Activated T-helper 1 cell treated with anti-CD3 and anti-CD28 coated beads, Interleukin-12 subunit alpha, Interleukin-12 subunit beta, Interleukin-2, Interleukin-4 antibody, amounts not matched to agents 30 ng/mL and 10 ng/mL and 1 ng/mL, durations not matched to agents 14 hours and 24 hours and 36 hours (primary cell): ENCODE measurements around the gene GNL1. TPM values are rescaled to one million over a fixed set of nuclear protein-coding genes. Genes with fewer than 3 reads are reported as not detected.

Source experiments
- DNase-seq: peaks from one replicate; pipeline ENCODE4 v3.0.0; 2021; ENCODE audit warnings: low spot score
- H3K27ac Mint-ChIP-seq: one replicate; pipeline ENCODE4 v1.8.0; 2021; ENCODE audit warnings: mild to moderate bottlenecking, mixed read lengths
- H3K27me3 Mint-ChIP-seq: one replicate; pipeline ENCODE4 v1.8.0; 2022; ENCODE audit warnings: mild to moderate bottlenecking, moderate library complexity, mixed read lengths; ENCODE audit not compliant: insufficient read depth
- H3K36me3 Mint-ChIP-seq: one replicate; pipeline ENCODE4 v1.8.0; 2021; ENCODE audit warnings: low read depth, mixed read lengths
- H3K4me1 Mint-ChIP-seq: one replicate; pipeline ENCODE4 v1.8.0; 2021; ENCODE audit warnings: low read depth, mixed read lengths
- H3K4me3 Mint-ChIP-seq: one replicate; pipeline ENCODE4 v1.8.0; 2021; ENCODE audit warnings: mild to moderate bottlenecking, moderate library complexity, mixed read lengths
- H3K9me3 Mint-ChIP-seq: one replicate; pipeline ENCODE4 v1.8.0; 2021; ENCODE audit warnings: mixed read lengths
- intact Hi-C: fragments of 100-400 bp; cut with micrococcal nuclease; formaldehyde crosslinking; loops from one replicate; pipeline ENCODE4 v1.15.1; 2024
- total RNA-seq: library from RNA; stranded (reverse); gene quantifications from 2 replicates; pipeline ENCODE4 v1.2.3, GENCODE V29; 2022

The GNL1 gene
- total RNA-seq, 1 donor from 2014 or later = 86.3 TPM

DNA sequence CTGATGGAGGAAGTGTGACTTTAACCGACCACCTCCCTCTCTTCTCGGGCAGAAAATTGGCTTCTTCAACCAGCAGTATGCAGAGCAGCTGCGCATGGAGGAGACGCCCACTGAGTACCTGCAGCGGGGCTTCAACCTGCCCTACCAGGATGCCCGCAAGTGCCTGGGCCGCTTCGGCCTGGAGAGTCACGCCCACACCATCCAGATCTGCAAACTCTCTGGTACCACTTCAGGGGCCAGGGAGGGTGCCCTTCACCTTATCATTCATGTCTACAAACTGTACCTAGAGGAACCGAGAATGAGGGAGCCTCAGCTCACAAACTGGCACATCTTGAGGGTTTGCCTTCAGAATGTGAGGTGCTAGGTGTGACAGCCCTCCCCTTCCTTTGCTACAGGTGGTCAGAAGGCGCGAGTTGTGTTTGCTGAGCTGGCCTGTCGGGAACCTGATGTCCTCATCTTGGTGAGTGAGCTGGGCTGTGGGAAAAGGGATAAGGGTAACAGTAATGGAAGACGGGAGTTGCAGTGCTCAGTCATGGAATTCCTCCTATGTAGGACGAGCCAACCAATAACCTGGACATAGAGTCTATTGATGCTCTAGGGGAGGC, 33.6 kb upstream of the GNL1 start:
- Mint-ChIP-seq H3K9me3 (no peaks in the 10 kb centered on the region), H3K27me3 (no peaks in the 10 kb centered on the region), H3K36me3 (peaks cover 57% of the 10 kb centered on the region), H3K4me3 (no peak overlapping the region), H3K4me1 (peaks cover 9% of the 10 kb centered on the region), H3K27ac (no peak overlapping the region)
- intact Hi-C loops = no loop called here
- DNase-seq = no peak

DNA sequence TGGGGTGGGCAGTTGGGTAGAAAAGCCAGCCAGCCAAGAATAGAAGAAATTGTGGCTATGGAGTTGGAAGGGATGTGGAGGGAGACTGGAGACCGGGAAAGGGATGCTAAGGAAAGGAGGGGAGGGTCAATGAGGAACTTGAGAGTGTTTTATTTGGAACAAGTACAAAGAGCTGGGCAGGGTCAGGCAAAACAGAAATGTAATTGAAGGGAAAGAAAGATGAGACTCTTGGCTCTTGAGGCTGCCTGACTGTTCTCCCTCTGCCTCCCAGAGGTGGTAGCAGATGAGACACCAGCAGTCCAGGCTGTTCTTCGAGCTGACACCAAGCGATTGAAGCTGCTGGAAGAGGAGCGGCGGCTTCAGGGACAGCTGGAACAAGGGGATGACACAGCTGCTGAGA, 27.6 kb upstream of the GNL1 start:
- Mint-ChIP-seq H3K4me1 (no peaks in the 10 kb centered on the region), H3K4me3 (no peak overlapping the region), H3K9me3 (no peaks in the 10 kb centered on the region), H3K27ac (no peak overlapping the region), H3K27me3 (no peaks in the 10 kb centered on the region), H3K36me3 (peaks cover 62% of the 10 kb centered on the region)
- intact Hi-C loops = no loop called here
- DNase-seq = no peak

DNA sequence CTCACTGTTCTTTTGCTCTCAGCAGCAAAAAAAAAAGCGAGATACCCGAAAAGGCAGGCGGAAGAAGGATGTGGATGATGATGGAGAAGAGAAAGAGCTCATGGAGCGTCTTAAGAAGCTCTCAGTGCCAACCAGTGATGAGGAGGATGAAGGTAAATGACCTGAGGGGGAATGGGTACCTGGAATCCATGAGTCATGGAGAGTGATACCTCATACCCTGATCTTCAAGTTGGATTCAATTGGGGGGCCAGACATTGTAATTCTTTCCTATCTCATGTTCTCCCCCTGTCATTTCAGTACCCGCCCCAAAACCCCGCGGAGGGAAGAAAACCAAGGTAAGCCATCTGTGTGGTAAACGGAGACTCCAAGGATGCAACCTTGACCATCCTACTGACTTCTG, 21.8 kb upstream of the GNL1 start:
- DNase-seq = no peak
- intact Hi-C loops = no loop called here
- H3K36me3 Mint-ChIP-seq = peaks cover 59% of the 10 kb centered on the region
- no peak overlapping the region for H3K4me3 Mint-ChIP-seq
- no peaks in the 10 kb centered on the region for H3K27me3 Mint-ChIP-seq
- no peak overlapping the region for H3K27ac Mint-ChIP-seq
- H3K9me3 Mint-ChIP-seq = no peaks in the 10 kb centered on the region
- peaks cover 29% of the 10 kb centered on the region for H3K4me1 Mint-ChIP-seq

DNA sequence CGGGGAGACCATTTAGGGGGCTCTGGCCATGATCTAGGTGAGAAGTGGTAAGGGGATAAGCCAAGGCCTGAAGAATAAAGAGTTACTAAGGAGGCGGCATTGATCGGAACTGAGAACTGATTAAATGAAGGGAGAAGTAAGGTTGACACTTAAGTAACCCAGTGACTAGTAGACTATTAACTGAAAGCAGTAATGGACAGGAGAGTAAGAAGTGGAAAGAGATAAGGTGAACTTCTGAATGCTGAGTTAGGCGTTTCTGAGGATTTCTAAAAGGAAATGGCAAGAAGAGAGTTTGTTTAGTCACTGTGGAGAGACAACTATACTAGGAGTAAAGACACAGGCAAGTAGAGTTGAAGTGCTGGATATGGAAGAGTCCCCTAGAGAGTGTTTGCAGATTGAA, 16.8 kb upstream of the GNL1 start:
- intact Hi-C loops = no loop called here
- Mint-ChIP-seq H3K27ac (peak overlapping the region; percentile 9), H3K27me3 (no peaks in the 10 kb centered on the region), H3K36me3 (peaks cover 35% of the 10 kb centered on the region), H3K4me1 (peaks cover 69% of the 10 kb centered on the region), H3K4me3 (peak overlapping the region; percentile 98), H3K9me3 (no peaks in the 10 kb centered on the region)
- no peak for DNase-seq

DNA sequence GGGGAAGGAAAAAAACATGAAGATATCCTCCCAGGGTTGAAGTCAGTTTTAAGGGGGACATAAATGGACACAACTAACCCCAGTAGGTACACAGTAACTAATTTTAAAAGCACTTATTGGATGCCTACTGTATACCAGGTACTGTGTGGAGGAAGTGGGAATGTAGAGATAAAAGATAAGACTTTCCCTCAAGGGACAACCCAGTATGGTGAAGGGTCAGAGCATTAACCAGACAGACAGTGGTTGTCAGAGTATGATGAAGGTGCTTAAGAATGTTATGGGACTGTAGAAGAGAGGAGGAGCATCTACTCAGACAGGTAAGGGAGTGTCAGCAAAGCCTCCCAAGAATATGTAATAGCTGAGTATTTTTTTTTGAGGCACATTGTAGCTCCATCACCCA, 15.9 kb upstream of the GNL1 start:
- intact Hi-C loops = no loop called here
- no peak for DNase-seq
- peak overlapping the region; percentile 98 for H3K27ac Mint-ChIP-seq
- peak overlapping the region; percentile 98 for H3K4me3 Mint-ChIP-seq
- peaks cover 70% of the 10 kb centered on the region for H3K4me1 Mint-ChIP-seq
- H3K36me3 Mint-ChIP-seq = peaks cover 25% of the 10 kb centered on the region
- H3K27me3 Mint-ChIP-seq = no peaks in the 10 kb centered on the region
- no peaks in the 10 kb centered on the region for H3K9me3 Mint-ChIP-seq

DNA sequence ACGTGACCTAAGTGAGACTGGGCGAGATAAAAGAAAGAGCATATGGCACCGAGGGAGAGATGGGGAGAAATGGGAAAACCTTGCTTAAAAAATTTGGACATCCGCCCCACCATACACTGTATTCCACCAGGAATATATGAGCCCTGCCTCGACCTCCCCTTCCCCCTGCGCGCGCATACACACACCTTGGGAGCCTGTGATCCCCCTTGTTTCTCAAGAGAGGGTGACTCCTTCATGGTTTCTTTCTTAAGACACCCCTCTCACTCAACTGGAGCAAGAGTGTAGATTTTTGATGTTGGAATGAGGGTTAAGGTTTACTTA, 15.4 kb upstream of the GNL1 start:
- peaks cover 66% of the 10 kb centered on the region for H3K4me1 Mint-ChIP-seq
- no peak for DNase-seq
- no peaks in the 10 kb centered on the region for H3K27me3 Mint-ChIP-seq
- peak overlapping the region; percentile 98 for H3K4me3 Mint-ChIP-seq
- intact Hi-C loops = loop anchor here (1.0 to 2.0 kb wide), 8 partner anchors 14 to 587 kb away; partner anchors contain the start of genes HLA-E, MRPS18B, PPP1R10 and PPP1R18
- H3K36me3 Mint-ChIP-seq = peaks cover 21% of the 10 kb centered on the region
- no peaks in the 10 kb centered on the region for H3K9me3 Mint-ChIP-seq
- H3K27ac Mint-ChIP-seq = peak overlapping the region; percentile 98

DNA sequence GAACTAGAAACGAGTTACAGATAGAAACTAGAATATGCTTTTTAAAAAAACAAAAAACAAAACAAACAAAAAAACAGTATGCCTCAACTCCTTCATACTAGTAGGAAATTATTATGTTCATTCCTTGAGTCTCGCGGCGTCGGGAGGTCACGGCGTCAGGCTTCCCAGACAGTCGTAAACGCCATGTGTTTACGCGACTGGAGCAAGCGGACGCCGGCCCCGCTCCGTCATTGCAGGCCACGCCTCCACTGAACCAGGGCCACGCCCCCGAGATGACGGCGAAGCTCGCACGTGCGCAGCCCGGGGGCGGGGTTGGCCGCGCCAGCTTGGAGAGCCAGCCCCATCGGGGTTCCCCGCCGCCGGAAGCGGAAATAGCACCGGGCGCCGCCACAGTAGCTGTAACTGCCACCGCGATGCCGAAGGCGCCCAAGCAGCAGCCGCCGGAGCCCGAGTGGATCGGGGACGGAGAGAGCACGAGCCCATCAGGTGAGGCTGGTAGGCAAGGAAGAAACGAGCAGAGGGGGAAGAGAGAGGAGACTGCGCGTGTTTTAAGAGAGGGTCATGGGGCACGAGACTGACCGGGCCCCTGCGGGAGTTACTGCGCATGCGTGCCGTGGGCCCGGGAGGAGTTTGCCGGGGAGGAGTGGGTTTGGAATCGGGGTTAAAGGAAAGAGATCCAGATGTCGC, 14.9 kb upstream of the GNL1 start, which contains the start of gene ABCF1:
Gene ABCF1, plus strand, starts transcription at position 368 of the 687 bp plus-strand sequence. Its CDS starts 46 bp downstream, at position 414.
- H3K4me1 Mint-ChIP-seq = peaks cover 62% of the 10 kb centered on the region
- peak within 1 kb of the TSS; percentile 98 for H3K4me3 Mint-ChIP-seq
- H3K9me3 Mint-ChIP-seq = no peaks in the 10 kb centered on the region
- peak within 1 kb of the TSS; percentile 98 for H3K27ac Mint-ChIP-seq
- intact Hi-C loops = loop anchor here (1.0 to 2.0 kb wide), 8 partner anchors 14 to 587 kb away; partner anchors contain the start of genes HLA-E, MRPS18B, PPP1R10 and PPP1R18
- DNase-seq = peak; percentile 100
- H3K27me3 Mint-ChIP-seq = no peaks in the 10 kb centered on the region
- H3K36me3 Mint-ChIP-seq = peaks cover 17% of the 10 kb centered on the region

DNA sequence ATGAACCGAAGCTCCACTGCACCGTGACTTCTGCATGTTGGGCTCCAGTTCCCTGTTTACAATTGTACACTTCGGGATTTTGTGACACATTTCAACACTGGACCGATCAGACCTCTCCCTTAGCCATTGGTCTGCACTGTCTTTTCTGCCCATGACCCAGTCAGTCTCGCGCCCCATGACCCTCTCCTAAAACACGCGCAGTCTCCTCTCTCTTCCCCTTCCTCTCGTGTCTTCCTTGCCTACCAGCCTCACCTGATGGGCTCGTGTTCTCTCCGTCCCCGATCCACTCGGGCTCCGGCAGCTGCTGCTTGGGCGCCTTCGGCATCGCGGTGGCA, 14.4 kb upstream of the GNL1 start:
- peaks cover 17% of the 10 kb centered on the region for H3K36me3 Mint-ChIP-seq
- intact Hi-C loops = loop anchor here (1.0 to 2.0 kb wide), 8 partner anchors 13 to 588 kb away; partner anchors contain the start of genes HLA-E, MRPS18B, PPP1R10 and PPP1R18
- no peak for DNase-seq
- H3K27me3 Mint-ChIP-seq = no peaks in the 10 kb centered on the region
- peaks cover 62% of the 10 kb centered on the region for H3K4me1 Mint-ChIP-seq
- H3K9me3 Mint-ChIP-seq = no peaks in the 10 kb centered on the region
- peak overlapping the region; percentile 98 for H3K4me3 Mint-ChIP-seq
- H3K27ac Mint-ChIP-seq = peak overlapping the region; percentile 98

DNA sequence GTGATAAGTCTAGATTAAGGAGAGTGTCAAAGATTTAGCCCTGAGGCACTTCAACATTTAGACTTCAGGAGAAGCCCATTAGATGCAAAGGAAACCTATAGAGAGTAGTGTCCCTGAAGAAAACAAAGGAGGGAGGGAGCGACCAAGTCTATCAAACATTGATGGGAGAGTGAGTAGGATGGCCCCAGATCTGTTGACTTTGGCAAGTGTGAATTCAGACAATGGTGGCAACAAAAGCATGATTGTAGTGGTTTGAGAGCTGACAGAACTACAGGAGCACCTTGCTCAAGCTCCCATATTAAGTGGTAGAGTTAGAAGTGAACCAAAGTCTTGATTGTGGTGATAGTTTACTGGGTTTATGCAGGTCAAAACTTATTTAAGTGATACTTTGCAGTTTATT, 14.0 kb upstream of the GNL1 start:
- no peak for DNase-seq
- intact Hi-C loops = loop anchor here (2.0 kb wide), 1 partner anchor 117 kb away; the partner anchor contains the start of gene PPP1R18
- Mint-ChIP-seq H3K4me3 (peak overlapping the region; percentile 98), H3K36me3 (peaks cover 18% of the 10 kb centered on the region), H3K4me1 (peaks cover 62% of the 10 kb centered on the region), H3K9me3 (no peaks in the 10 kb centered on the region), H3K27me3 (no peaks in the 10 kb centered on the region), H3K27ac (peak overlapping the region; percentile 18)

DNA sequence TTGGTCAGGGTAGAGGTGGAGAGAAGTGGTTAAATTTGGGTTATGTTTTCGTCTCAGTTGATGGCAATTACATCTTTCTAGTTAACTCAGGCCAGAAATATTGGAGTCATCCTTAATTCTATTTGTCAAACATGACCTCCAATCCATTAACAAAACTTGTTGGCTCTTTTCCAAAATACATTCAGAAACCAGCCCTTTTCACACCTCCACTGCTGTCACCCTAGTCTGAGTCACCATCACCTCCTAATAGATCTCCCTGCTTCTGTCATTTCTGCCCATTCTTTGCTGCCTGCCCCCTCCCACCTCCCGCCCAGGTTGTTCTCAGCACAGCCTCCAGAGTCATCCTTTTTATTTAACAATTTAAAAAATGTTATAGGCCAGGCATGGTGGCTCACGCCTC, 12.0 kb upstream of the GNL1 start:
- Mint-ChIP-seq H3K9me3 (no peaks in the 10 kb centered on the region), H3K36me3 (peaks cover 21% of the 10 kb centered on the region), H3K4me3 (no peak overlapping the region), H3K4me1 (peaks cover 53% of the 10 kb centered on the region), H3K27ac (no peak overlapping the region), H3K27me3 (no peaks in the 10 kb centered on the region)
- DNase-seq = no peak
- intact Hi-C loops = no loop called here

DNA sequence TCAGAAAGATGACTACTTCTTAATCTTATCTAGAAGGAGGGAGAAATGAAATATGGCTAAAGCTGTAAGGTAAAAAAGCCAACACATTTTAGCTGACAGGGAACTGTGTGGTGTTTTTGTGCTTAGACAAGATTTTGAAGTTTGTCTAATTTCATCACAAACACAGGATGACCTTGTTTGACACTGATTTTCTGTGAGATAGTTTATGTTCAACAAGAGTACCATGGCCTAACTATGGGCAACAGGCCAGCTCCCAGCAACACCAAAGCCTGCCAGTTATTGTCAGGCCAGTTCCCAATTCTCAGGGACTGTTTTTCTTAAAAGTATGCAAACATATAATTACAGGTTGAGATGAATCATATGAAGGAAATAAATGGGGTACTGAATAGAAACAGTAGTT, 9.5 kb upstream of the GNL1 start:
- no peak for DNase-seq
- H3K27ac Mint-ChIP-seq = no peak overlapping the region
- H3K4me1 Mint-ChIP-seq = peaks cover 29% of the 10 kb centered on the region
- H3K27me3 Mint-ChIP-seq = no peaks in the 10 kb centered on the region
- H3K36me3 Mint-ChIP-seq = peaks cover 19% of the 10 kb centered on the region
- intact Hi-C loops = no loop called here
- H3K4me3 Mint-ChIP-seq = no peak overlapping the region
- no peaks in the 10 kb centered on the region for H3K9me3 Mint-ChIP-seq

DNA sequence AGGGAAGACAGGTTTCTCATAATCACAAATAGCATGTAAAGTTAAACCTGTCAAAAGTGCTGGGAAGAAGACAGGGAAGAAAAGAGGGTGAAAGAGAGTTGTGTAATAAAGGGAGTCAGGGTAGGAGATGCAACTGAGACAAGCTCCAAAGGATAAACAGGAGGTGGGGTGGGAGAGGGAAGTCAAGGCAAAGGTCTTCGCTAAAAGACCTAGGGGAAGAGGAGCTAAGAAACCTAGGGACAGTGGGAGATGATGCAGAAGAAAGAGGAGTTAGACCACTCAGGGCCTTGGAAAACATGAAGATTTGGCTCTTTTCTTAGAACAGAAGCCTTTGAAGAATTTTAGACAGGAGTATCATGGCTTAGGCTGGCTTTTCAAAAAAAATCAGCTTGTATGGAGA, 7.8 kb upstream of the GNL1 start:
- Mint-ChIP-seq H3K27me3 (no peaks in the 10 kb centered on the region), H3K4me1 (peaks cover 21% of the 10 kb centered on the region), H3K9me3 (no peaks in the 10 kb centered on the region), H3K36me3 (peaks cover 25% of the 10 kb centered on the region), H3K4me3 (no peak overlapping the region), H3K27ac (no peak overlapping the region)
- intact Hi-C loops = no loop called here
- DNase-seq = no peak
